GM10266 (cell line): ENCODE measurements around the gene LRRC8C.

Experiments
- DNase-seq: peaks from one replicate; pipeline ENCODE4 v3.0.0; 2012; ENCODE audit errors: extremely low spot score
- CTCF ChIP-seq: IDR thresholded peaks from 2 replicates; pipeline ENCODE4 v1.5.1; 2012; ENCODE audit warnings: mild to moderate bottlenecking, low read depth; ENCODE audit not compliant: control insufficient read depth, insufficient read depth; ENCODE audit errors: missing control alignments

The LRRC8C gene

GRCh38 chr1:89735479-89735878 is 102.6 kb downstream of the LRRC8C start:
- no peak for TF ChIP-seq CTCF
- DNase-seq = no peak

GRCh38 chr1:89736937-89737733 is 104.2 kb downstream of the LRRC8C start:
- no peak for TF ChIP-seq CTCF
- no peak for DNase-seq

DNA sequence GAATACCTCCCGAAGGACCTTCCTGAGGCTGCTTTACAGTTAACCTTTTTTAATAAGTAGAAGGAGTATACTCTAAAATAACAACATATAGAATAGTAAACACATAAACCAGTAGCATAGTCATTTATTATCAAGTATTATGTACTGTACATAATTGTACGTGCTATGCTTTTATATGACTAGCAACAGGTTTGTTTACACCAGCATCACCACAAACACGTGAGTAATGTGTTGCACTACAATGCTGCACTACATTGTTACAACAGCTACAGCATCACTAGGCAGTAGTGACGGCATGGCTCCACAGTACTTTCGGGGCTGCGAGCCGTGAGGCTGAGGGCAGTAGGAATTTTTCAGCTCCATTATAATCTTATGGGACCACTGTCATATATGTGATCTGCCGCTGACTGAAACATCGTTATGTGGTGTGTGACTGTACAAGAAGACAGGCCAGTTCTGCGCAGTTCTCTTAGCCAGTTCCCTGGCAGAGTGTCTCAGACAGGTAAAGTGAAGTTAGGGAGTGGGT is 105.1 kb downstream of the LRRC8C start:
- TF ChIP-seq CTCF = no peak
- no peak for DNase-seq

DNA sequence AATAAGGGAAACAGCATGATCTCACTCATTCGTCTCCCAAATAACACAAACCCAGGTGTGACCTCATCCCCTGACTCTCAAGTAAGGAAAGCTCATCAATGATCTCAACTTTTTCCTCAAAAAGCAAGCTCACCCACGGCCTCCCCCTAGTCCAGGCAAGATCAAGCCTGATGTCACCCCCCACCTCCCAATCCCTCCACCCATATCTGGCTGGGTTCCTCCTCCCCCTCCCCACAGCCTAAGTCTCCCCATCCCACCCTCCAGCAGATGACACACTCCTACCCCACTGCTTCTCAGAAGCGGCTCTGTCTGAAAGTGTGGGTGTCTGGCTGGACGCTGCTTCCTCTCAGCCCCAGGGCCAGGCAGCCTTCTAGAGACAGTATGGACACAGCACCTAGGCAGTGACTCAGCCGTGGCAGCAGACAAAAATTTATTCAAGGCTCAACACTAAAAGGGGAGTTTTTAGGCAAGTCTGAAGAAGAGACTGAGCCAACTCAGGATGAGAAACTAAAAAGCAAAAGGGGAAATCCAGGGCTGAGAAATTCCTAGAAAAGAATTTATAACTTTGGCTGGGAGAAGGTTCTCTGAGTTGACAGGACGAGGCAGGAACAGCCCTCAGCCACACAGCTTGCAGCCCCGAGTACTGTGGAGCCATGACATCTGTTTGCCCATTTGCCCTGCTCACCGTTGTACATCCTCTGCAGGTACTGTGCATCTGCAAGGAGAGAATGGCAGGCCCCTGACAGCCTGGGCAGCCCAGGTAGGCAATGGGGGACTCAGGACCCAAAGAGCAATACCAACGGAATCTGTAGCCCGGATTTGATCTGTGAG is 106.3 kb downstream of the LRRC8C start:
- no peak for TF ChIP-seq CTCF

GRCh38 chr1:89739844-89740216 is 106.9 kb downstream of the LRRC8C start:
- no peak for TF ChIP-seq CTCF
- no peak for DNase-seq

More for the DNA sequence above, 106.3 kb downstream of the LRRC8C start:
- DNase-seq = peak; percentile 19

DNA sequence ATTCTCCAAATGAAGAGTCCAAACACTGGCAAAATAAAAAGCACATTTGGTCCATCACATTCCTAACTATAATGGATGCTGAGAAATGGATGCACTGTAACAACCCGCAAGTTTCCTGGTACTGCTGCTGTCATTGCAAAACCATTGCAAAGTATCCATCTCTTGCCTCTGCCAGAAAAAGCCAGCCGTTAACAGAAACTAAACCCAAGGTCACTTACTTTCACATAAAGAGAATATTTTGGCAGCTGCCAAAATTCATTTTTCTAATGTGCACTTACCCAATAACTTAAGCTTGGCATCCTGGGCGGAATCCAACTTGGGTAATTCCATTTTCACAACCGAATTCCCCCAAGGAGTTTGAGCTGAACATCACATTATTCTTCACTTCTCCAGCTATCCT is 110.9 kb downstream of the LRRC8C start:
- no peak for DNase-seq

More for the DNA sequence above, 110.9 kb downstream of the LRRC8C start:
- TF ChIP-seq CTCF = no peak
